Ascending aorta (tissue), 2 donors: ENCODE data around the gene GPR21. TPM values are rescaled to one million over a fixed set of nuclear protein-coding genes. Genes with fewer than 3 reads are reported as not detected.
A peak's percentile ranks its signal among the peaks of the same experiment; 100 is the strongest.

Source experiments
- DNase-seq, 2 donors: peaks; one replicate each; pipeline ENCODE4 v3.0.0-alpha.2; 2019; ENCODE audit warnings: low spot score in 2 of 2
- H3K27ac ChIP-seq, 2 donors: fragments of 200-600 bp; sonication (generic); one replicate each; pipeline ENCODE4 v1.5.1; 2016 to 2017; ENCODE audit warnings: mild to moderate bottlenecking in 1 of 2
- H3K27me3 ChIP-seq: fragments of 200-600 bp; sonication (generic); one replicate; pipeline ENCODE4 v1.5.1; 2017
- H3K36me3 ChIP-seq, 2 donors: fragments of 200-600 bp; sonication (generic); one replicate each; pipeline ENCODE4 v1.5.1; 2016
- H3K4me1 ChIP-seq, 2 donors: fragments of 200-600 bp; sonication (generic); one replicate each; pipeline ENCODE4 v1.5.1; 2016 to 2017; ENCODE audit warnings: mild to moderate bottlenecking in 1 of 2
- H3K4me3 ChIP-seq, 2 donors: fragments of 200-600 bp; sonication (generic); one replicate each; pipeline ENCODE4 v1.5.1; 2016 to 2017; ENCODE audit warnings: mild to moderate bottlenecking in 1 of 2
- H3K9me3 ChIP-seq, 2 donors: fragments of 200-600 bp; sonication (generic); one replicate each; pipeline ENCODE4 v1.5.1; 2016
- intact Hi-C: fragments of 100-400 bp; cut with DNase I; formaldehyde crosslinking; loops from one replicate; pipeline ENCODE4 v1.15.1; 2023
- total RNA-seq: library from RNA; depleted of rRNA; stranded (reverse); fragments of >200 nt; gene quantifications from one replicate; pipeline ENCODE4 v1.1.0, GENCODE V29; 2016
- TF ChIP-seq, protein P1 (sequence below), 3 experiments: fragments of 200-600 bp in 2 of 3; fragments of 450-650 bp in 1 of 3; sonication (generic) in 2 of 3; IDR thresholded peaks; one replicate each; pipeline ENCODE4 v1.5.1; 2016 to 2019; ENCODE audit warnings: antibody characterized with exemption in 3 of 3, mild to moderate bottlenecking in 1 of 3, moderate library complexity in 1 of 3

GPR21 gene
- total RNA-seq, 1 donor from 2014 or later = 5.7 TPM

DNA sequence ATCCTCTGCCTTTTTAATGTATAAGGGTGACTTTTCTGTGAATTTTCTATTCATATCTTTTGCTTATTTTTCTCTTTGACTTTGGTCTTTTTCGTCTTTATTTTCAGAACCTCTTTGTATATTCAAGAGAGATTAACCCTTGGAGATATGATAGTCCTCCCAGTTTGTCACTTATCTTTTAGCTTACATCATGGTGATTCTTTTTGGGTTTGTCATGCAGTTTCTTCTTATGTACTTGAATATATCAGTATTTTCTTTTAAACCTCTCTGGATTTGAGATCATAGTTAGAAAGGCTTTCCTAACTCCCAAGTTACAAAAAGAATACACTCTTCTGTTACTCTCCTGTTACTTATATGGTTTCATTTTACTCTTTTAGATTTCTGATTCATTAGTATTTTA lies 27.5 kb upstream of the GPR21 start:
- Histone ChIP-seq H3K4me1 (peaks cover 0 to 12% of the 10 kb centered on the region in 2 donors), H3K9me3 (no peaks in the 10 kb centered on the region), H3K36me3 (peaks cover 0 to 16% of the 10 kb centered on the region in 2 donors), H3K4me3 (no peak overlapping the region), H3K27ac (peak overlapping the region in 1 of 2 donors; percentile 33), H3K27me3 (no peaks in the 10 kb centered on the region)
- intact Hi-C loops = no loop called here
- DNase-seq = no peak
- TF ChIP-seq, protein P1, sequence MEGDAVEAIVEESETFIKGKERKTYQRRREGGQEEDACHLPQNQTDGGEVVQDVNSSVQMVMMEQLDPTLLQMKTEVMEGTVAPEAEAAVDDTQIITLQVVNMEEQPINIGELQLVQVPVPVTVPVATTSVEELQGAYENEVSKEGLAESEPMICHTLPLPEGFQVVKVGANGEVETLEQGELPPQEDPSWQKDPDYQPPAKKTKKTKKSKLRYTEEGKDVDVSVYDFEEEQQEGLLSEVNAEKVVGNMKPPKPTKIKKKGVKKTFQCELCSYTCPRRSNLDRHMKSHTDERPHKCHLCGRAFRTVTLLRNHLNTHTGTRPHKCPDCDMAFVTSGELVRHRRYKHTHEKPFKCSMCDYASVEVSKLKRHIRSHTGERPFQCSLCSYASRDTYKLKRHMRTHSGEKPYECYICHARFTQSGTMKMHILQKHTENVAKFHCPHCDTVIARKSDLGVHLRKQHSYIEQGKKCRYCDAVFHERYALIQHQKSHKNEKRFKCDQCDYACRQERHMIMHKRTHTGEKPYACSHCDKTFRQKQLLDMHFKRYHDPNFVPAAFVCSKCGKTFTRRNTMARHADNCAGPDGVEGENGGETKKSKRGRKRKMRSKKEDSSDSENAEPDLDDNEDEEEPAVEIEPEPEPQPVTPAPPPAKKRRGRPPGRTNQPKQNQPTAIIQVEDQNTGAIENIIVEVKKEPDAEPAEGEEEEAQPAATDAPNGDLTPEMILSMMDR (IDR thresholded peaks at IDR 0.05) = no peak

DNA sequence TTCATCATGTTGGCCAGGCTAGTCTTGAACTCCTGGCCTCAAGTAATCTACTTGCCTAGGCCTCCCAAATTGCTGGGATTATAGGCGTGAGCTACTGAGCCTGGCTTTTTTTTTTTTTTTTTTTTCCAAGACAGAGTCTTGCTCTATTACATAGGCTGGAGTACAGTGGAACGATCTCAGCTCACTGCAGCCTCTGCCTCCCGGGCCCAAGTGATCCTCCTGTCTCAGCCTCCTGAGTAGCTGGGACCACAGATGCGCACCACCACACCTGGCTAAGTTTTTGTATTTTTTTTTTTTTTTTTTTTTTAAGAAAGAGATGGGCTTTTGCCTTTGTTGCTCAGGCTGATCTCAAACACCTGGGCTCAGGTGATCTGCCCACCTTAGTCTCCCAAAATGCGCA lies 26.2 kb upstream of the GPR21 start:
- Histone ChIP-seq H3K36me3 (peaks cover 0 to 22% of the 10 kb centered on the region in 2 donors), H3K27me3 (no peaks in the 10 kb centered on the region), H3K4me1 (peaks cover 0 to 12% of the 10 kb centered on the region in 2 donors), H3K27ac (no peak overlapping the region), H3K9me3 (no peaks in the 10 kb centered on the region), H3K4me3 (no peak overlapping the region)
- intact Hi-C loops = no loop called here
- no peak for DNase-seq
- TF ChIP-seq, protein P1 (IDR thresholded peaks at IDR 0.05) = no peak

DNA sequence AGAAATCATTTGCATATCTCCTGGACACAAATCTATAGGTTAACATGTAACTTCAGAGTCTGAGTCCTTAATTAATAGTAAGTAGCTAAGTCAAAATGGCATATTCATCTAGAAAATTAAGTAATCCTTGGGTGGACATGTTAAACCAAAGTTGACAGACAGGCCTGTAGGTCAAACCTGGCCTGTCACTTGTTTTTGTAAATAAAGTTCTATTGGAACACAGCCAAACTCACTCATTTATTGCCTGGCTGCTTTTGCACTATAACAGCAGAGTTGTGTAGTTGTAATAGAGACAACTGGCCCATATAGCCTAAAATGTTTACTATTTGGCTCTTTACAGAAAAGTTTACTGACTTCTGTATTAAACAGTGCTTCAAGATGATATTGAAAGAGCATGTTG lies 24.6 kb upstream of the GPR21 start:
- TF ChIP-seq, protein P1 (IDR thresholded peaks at IDR 0.05) = no peak
- DNase-seq = no peak
- H3K9me3 ChIP-seq = no peaks in the 10 kb centered on the region
- peaks cover 10 to 29% of the 10 kb centered on the region in 2 donors for H3K36me3 ChIP-seq
- no peaks in the 10 kb centered on the region for H3K27me3 ChIP-seq
- H3K4me1 ChIP-seq = peaks cover 0 to 4% of the 10 kb centered on the region in 2 donors
- intact Hi-C loops = no loop called here
- no peak overlapping the region for H3K4me3 ChIP-seq
- H3K27ac ChIP-seq = no peak overlapping the region

DNA sequence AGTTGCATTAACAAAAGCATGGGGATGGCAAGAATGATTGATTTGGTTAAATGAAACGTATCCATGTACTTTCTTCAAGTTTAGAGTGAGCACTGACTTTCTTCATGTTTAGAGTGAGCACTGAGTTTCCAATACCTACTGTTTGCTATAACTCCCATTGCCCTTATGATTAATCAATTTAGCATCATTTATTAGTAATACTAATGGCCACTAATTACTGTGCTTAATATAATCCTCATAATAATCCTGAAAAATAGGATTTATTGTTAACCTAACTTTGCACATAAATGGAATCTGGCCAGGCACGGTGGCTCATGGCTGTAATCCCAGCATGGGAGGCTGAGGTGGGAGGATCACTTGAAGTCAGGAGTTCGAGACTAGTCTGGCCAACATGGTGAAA lies 22.1 kb upstream of the GPR21 start:
- Histone ChIP-seq H3K27ac (no peak overlapping the region), H3K9me3 (no peaks in the 10 kb centered on the region), H3K36me3 (peaks cover 27 to 49% of the 10 kb centered on the region in 2 donors), H3K4me1 (no peaks in the 10 kb centered on the region), H3K4me3 (no peak overlapping the region), H3K27me3 (no peaks in the 10 kb centered on the region)
- DNase-seq = no peak
- TF ChIP-seq, protein P1 (IDR thresholded peaks at IDR 0.05) = no peak
- intact Hi-C loops = no loop called here

DNA sequence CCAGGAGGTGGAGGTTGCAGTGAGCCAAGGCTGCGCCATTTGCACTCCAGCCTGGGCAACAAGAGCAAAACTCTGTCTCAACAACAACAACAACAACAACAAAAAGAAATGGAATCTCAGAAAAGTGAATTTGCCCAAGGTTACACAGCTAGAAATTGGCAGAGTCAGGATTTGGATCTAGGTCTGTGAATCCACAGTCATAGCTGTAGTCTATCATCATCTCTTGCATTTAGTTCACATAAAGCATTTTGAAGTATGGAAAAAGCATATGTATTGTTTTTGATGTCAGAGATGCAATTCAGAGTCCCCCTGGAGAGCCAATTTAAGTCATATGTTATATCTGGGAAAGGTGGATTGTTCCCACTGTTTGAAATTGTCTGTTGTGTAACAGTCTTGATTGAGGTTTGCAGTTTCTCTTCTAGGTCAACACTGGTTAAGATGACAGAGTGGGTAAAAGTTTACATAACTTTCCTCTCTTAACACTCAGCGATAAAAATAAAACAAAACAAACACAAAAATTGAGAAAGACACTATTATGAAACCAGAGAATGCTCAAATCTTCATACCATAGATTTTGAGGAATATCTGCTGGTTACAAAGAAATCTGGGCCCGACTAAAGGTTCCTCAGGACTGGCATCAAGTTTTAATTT lies 21.5 kb upstream of the GPR21 start:
- H3K27me3 ChIP-seq = no peaks in the 10 kb centered on the region
- intact Hi-C loops = no loop called here
- no peak overlapping the region for H3K27ac ChIP-seq
- peaks cover 30 to 55% of the 10 kb centered on the region in 2 donors for H3K36me3 ChIP-seq
- no peak for DNase-seq
- H3K4me3 ChIP-seq = no peak overlapping the region
- TF ChIP-seq, protein P1 (IDR thresholded peaks at IDR 0.05) = no peak
- no peaks in the 10 kb centered on the region for H3K9me3 ChIP-seq
- no peaks in the 10 kb centered on the region for H3K4me1 ChIP-seq
